ENCODE measurements around the gene ADAMTS15. TPM values are rescaled to one million over a fixed set of nuclear protein-coding genes. Genes with fewer than 3 reads are reported as not detected.

Gene ADAMTS15
- total RNA-seq, 4 donors from 2014 or later: 6.6 to 11.4 (median 10.3) TPM

DNA sequence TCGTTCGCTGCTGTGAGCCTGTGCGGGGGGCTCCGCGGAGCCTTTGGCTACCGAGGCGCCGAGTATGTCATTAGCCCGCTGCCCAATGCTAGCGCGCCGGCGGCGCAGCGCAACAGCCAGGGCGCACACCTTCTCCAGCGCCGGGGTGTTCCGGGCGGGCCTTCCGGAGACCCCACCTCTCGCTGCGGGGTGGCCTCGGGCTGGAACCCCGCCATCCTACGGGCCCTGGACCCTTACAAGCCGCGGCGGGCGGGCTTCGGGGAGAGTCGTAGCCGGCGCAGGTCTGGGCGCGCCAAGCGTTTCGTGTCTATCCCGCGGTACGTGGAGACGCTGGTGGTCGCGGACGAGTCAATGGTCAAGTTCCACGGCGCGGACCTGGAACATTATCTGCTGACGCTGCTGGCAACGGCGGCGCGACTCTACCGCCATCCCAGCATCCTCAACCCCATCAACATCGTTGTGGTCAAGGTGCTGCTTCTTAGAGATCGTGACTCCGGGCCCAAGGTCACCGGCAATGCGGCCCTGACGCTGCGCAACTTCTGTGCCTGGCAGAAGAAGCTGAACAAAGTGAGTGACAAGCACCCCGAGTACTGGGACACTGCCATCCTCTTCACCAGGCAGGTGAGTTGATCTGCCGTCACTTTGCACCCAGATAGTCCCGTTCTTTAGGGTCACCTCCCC lies 1.0 kb downstream of the ADAMTS15 start:
- peak overlapping the region; percentile 79 to 86 (median 80) for H3K27ac ChIP-seq (replicated peaks in 1 of 4)
- no peaks in the 10 kb centered on the region for H3K9me3 ChIP-seq
- H3K4me1 ChIP-seq: peaks cover 42 to 60% (median 55%) of the 10 kb centered on the region in 4 donors
- DNase-seq (ENCODE audit: extremely low spot score): no peak
- no CpG with 5 or more reads among the region's 64 CpGs for WGBS
- peak overlapping the region; percentile 59 to 74 (median 66) for H3K4me3 ChIP-seq
- TF ChIP-seq POLR2AphosphoS5 (IDR thresholded peaks at IDR 0.05) (no peak), EP300 (IDR thresholded peaks at IDR 0.05) (no peak), POLR2A (IDR thresholded peaks at IDR 0.05; ENCODE audit: low read depth) (no peak), CTCF (IDR thresholded peaks at IDR 0.05) (no peak)
- peaks cover 0 to 16% (median 0%) of the 10 kb centered on the region in 4 donors for H3K27me3 ChIP-seq
- intact Hi-C loops (cut with DNase I): no loop called here
- H3K36me3 ChIP-seq: no peaks in the 10 kb centered on the region

DNA sequence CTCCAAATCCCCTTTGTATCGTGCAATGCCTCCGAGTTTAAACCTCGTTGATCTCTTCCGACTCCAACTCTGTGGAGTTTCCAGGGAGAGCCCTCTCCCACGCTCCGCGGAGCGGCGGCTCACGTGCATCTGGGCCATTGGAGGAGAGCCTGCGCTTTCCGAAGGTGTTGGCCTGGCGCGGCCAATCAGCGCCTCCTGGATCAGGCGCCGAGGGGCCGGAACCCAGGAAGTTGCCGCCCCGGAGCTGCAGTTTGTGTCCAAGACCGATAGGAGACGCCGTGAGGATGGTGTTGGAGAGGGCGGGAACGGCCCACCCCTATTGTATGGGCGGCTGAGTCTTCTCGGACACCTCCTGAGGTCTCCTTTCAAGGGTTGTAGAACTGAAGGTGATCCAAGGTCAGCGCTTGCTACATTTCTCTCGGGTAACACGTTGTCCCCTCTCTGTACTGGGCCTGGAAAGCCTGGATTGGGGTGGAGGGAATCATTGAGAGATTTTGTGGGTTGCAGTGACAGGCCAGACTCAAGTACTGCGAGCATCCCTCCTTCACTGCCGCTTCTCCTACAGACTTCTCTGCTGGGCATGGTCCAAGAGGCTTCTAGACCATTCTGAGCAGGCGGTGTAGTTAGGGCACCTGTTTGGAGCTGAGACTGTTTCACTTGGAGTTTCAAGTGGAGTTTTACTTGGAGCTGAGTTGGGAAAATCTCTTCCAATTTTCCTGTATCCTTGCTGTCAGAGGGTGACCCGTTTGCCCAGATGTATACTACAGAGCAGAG lies 1.7 kb downstream of the ADAMTS15 start:
- TF ChIP-seq EP300 (IDR thresholded peaks at IDR 0.05): no peak
- TF ChIP-seq CTCF (IDR thresholded peaks at IDR 0.05): peak; percentile 61 to 77 (median 67)
- no peak for TF ChIP-seq POLR2A (IDR thresholded peaks at IDR 0.05; ENCODE audit: low read depth)
- TF ChIP-seq POLR2AphosphoS5 (IDR thresholded peaks at IDR 0.05): peak; percentile 73 to 86
- H3K27me3 ChIP-seq: peaks cover 0 to 16% (median 0%) of the 10 kb centered on the region in 4 donors
- no peak for DNase-seq (ENCODE audit: extremely low spot score)
- peak overlapping the region; percentile 59 to 74 (median 66) for H3K4me3 ChIP-seq
- peak overlapping the region; percentile 79 to 86 (median 80) for H3K27ac ChIP-seq (replicated peaks in 1 of 4)
- no peaks in the 10 kb centered on the region for H3K9me3 ChIP-seq
- intact Hi-C loops (cut with DNase I): no loop called here
- peaks cover 49 to 67% (median 63%) of the 10 kb centered on the region in 4 donors for H3K4me1 ChIP-seq
- no peaks in the 10 kb centered on the region for H3K36me3 ChIP-seq
- 30% methylated on average over 16 of the region's 34 CpGs for WGBS

DNA sequence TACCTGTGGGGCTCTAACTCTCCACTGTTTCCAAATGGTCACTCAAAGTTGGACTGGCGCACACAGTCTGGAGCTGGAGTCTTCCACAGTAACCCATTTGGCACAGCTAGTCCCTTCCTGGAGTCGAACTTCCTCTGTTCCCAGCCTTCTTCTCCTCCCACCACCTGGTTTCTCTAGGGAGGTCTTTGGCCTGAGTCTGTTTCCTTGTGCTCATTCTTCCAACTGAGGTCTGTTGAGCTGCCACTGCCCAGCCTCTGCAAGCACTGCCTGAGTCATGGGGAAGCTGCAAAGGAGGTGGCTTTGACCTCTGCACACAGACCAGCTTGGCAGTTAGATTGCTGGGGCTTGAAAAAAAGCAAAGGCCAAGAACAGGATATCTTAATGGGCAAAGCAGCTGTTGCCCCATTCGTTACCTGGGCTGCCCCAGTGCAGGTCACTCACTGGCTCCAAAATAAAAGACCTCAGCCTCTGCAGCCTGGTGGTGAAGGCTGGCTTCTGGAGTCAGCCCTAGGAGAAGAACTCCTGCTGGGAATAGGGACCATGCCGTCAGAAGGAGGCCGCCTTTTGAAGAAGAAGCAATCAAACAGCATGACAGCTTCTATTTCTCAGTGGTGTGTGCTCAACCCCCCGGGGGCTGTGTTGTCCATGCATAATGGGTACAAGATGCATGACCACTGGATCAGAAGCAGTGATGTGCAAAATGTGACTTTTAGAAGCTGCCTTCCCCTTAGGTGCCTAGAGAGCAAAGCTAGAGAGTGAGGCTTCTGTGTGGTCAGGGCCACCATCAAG lies 3.0 kb downstream of the ADAMTS15 start:
- Histone ChIP-seq H3K4me1 (peaks cover 58 to 77% (median 75%) of the 10 kb centered on the region in 4 donors), H3K4me3 (peak overlapping the region; percentile 59 to 74 (median 66))
- intact Hi-C loops (cut with DNase I): no loop called here

DNA sequence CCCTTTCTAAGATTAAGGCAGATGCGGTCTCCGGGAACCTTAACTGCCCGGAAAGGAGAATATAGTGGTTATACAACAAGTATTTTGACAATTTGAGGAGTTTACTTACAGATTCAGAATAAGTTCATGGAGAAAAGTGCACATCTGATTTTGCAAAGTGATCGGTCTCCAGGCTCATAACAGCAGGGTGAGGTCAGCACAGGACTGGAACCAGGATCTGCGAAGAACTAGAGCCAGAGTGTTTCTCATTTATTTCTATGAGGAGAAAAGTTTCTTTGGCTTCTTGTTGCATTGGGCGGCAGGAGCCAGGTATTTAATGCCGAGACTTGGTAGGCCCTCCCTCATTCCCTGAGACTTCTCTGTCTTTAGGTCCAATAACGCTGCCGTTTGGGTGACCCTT lies 3.7 kb downstream of the ADAMTS15 start:
- Histone ChIP-seq H3K9me3 (no peaks in the 10 kb centered on the region), H3K4me3 (peak overlapping the region; percentile 59 to 74 (median 66)), H3K4me1 (peaks cover 58 to 83% (median 78%) of the 10 kb centered on the region in 4 donors), H3K27ac (replicated peaks in 1 of 4) (peak overlapping the region; percentile 79 to 86 (median 80)), H3K27me3 (peaks cover 0 to 16% (median 0%) of the 10 kb centered on the region in 4 donors), H3K36me3 (peaks cover 0 to 5% (median 2%) of the 10 kb centered on the region in 4 donors)
- TF ChIP-seq POLR2A (IDR thresholded peaks at IDR 0.05; ENCODE audit: low read depth): no peak
- 75% methylated on average over 9 of the region's 9 CpGs for WGBS
- intact Hi-C loops (cut with DNase I): no loop called here
- no peak for DNase-seq (ENCODE audit: extremely low spot score)

More for the DNA sequence above, 3.0 kb downstream of the ADAMTS15 start:
- no peak for TF ChIP-seq EP300 (IDR thresholded peaks at IDR 0.05)
- peak in 1 of 2 donors; percentile 8 for TF ChIP-seq POLR2AphosphoS5 (IDR thresholded peaks at IDR 0.05)
- no peak for TF ChIP-seq POLR2A (IDR thresholded peaks at IDR 0.05; ENCODE audit: low read depth)
- Histone ChIP-seq H3K27ac (replicated peaks in 1 of 4) (peak overlapping the region; percentile 79 to 86 (median 80)), H3K36me3 (no peaks in the 10 kb centered on the region), H3K27me3 (peaks cover 0 to 16% (median 0%) of the 10 kb centered on the region in 4 donors), H3K9me3 (no peaks in the 10 kb centered on the region)
- DNase-seq (ENCODE audit: extremely low spot score): no peak
- 69% methylated on average over 6 of the region's 6 CpGs for WGBS

GRCh38 chr11:130452940-130453339 lies 4.5 kb downstream of the ADAMTS15 start:
- H3K4me1 ChIP-seq: peaks cover 62 to 81% (median 81%) of the 10 kb centered on the region in 4 donors
- peaks cover 0 to 8% (median 2%) of the 10 kb centered on the region in 4 donors for H3K36me3 ChIP-seq
- WGBS: 69% methylated on average over 6 of the region's 6 CpGs
- no peak for TF ChIP-seq EP300 (IDR thresholded peaks at IDR 0.05)
- no peak for TF ChIP-seq POLR2AphosphoS5 (IDR thresholded peaks at IDR 0.05)
- TF ChIP-seq CTCF (IDR thresholded peaks at IDR 0.05): no peak
- TF ChIP-seq POLR2A (IDR thresholded peaks at IDR 0.05; ENCODE audit: low read depth): no peak
- DNase-seq (ENCODE audit: extremely low spot score): no peak
- peak overlapping the region in 1 of 4 donors; percentile 59 for H3K4me3 ChIP-seq
- peaks cover 0 to 16% (median 0%) of the 10 kb centered on the region in 4 donors for H3K27me3 ChIP-seq
- no peaks in the 10 kb centered on the region for H3K9me3 ChIP-seq
- intact Hi-C loops (cut with DNase I): no loop called here
- peak overlapping the region in 1 of 4 donors; percentile 79 for H3K27ac ChIP-seq (replicated peaks in 1 of 4)
